Parathyroid adenoma (tissue), 2 donors: Measurements from ENCODE around the gene ARHGAP21.

Experiments
- H2AFZ ChIP-seq: fragments of 300-600 bp; sonication (generic); one replicate; pipeline ENCODE4 v1.7.0; 2017; ENCODE audit warnings: antibody characterized with exemption, mild to moderate bottlenecking
- H3K27ac ChIP-seq: fragments of 300-600 bp; sonication (generic); one replicate; pipeline ENCODE4 v1.7.0; 2017
- H3K27me3 ChIP-seq: fragments of 300-600 bp; sonication (generic); one replicate; pipeline ENCODE4 v1.7.0; 2017; ENCODE audit warnings: low read length; ENCODE audit not compliant: control insufficient read depth, insufficient read depth
- H3K36me3 ChIP-seq: fragments of 300-600 bp; sonication (generic); one replicate; pipeline ENCODE4 v1.7.0; 2017; ENCODE audit warnings: low read length; ENCODE audit not compliant: control insufficient read depth, insufficient read depth
- H3K4me1 ChIP-seq: fragments of 300-600 bp; sonication (generic); one replicate; pipeline ENCODE4 v1.7.0; 2017; ENCODE audit warnings: control low read depth
- H3K4me2 ChIP-seq: fragments of 300-600 bp; sonication (generic); one replicate; pipeline ENCODE4 v1.7.0; 2017; ENCODE audit warnings: low read length
- H3K4me3 ChIP-seq: fragments of 300-600 bp; sonication (generic); one replicate; pipeline ENCODE4 v1.7.0; 2017; ENCODE audit warnings: low read depth, low read length
- H3K79me2 ChIP-seq: fragments of 300-600 bp; sonication (generic); one replicate; pipeline ENCODE4 v1.7.0; 2017; ENCODE audit warnings: control low read depth
- H3K9ac ChIP-seq: fragments of 300-600 bp; sonication (generic); one replicate; pipeline ENCODE4 v1.7.0; 2017; ENCODE audit warnings: mild to moderate bottlenecking
- H3K9me3 ChIP-seq: fragments of 300-600 bp; sonication (generic); one replicate; pipeline ENCODE4 v1.7.0; 2017; ENCODE audit warnings: low read length; ENCODE audit not compliant: control insufficient read depth
- TF ChIP-seq, protein P1 (sequence below): fragments of 300-600 bp; sonication (generic); IDR thresholded peaks from one replicate; pipeline ENCODE4 v1.7.0; 2017; ENCODE audit warnings: antibody characterized with exemption, mild to moderate bottlenecking
- donor health status: primary hyperparathyroidism.

The ARHGAP21 gene

DNA sequence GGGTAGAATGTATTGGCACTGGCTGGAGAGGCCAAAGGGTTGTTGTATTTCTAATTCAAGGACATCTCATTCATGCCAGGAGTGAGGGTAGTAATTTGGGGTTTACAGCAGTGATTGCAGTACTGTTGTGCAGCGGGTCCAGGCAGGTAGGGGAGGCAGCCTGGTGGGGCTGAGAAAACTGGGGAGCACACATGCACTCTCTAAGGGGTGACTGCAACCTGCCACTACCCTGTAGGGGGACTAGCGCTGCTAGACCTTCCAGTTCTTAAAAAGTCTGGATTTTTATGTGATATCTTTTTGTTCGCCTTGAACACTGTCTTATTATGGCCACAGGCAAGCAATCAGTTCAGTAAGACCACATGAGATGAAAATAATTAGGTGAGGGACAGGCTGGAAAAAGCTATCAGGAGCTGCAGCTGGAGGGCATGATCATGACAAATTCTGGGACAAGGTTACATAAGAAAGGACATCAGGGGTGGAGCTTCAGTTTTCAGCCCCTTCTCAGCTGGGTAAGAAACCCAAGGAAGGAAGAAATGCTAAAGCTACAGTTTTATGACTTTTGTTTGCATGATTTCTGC, 149.0 kb downstream of the ARHGAP21 start:
- H3K4me1 ChIP-seq = no peaks in the 10 kb centered on the region
- no peaks in the 10 kb centered on the region for H3K27me3 ChIP-seq
- TF ChIP-seq, protein P1, sequence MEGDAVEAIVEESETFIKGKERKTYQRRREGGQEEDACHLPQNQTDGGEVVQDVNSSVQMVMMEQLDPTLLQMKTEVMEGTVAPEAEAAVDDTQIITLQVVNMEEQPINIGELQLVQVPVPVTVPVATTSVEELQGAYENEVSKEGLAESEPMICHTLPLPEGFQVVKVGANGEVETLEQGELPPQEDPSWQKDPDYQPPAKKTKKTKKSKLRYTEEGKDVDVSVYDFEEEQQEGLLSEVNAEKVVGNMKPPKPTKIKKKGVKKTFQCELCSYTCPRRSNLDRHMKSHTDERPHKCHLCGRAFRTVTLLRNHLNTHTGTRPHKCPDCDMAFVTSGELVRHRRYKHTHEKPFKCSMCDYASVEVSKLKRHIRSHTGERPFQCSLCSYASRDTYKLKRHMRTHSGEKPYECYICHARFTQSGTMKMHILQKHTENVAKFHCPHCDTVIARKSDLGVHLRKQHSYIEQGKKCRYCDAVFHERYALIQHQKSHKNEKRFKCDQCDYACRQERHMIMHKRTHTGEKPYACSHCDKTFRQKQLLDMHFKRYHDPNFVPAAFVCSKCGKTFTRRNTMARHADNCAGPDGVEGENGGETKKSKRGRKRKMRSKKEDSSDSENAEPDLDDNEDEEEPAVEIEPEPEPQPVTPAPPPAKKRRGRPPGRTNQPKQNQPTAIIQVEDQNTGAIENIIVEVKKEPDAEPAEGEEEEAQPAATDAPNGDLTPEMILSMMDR = no peak
- H3K9me3 ChIP-seq = no peaks in the 10 kb centered on the region
- H2AFZ ChIP-seq = no peak overlapping the region
- no peak overlapping the region for H3K27ac ChIP-seq
- no peaks in the 10 kb centered on the region for H3K36me3 ChIP-seq
- no peak overlapping the region for H3K4me3 ChIP-seq
- no peaks in the 10 kb centered on the region for H3K79me2 ChIP-seq
- H3K9ac ChIP-seq = no peak overlapping the region
- H3K4me2 ChIP-seq = no peak overlapping the region

DNA sequence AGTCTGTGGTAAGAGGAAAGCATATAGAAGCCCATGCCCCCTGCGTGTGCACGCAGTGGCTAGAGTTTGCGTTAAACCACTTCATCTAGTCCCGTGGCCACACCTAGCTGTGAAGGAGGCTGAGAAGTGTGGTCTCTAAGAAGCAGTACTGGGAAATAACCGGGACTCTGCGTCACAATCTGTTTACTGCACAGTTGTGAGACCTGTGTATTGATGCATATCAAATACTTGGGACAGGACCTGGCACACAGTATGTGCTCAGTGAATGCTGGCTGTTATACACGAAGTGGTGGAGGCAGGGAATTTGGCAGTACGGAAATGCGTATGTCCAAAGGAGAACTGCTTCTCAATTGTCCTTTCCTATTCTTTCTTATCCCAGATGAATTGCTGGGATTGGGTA, 149.5 kb downstream of the ARHGAP21 start:
- Histone ChIP-seq H2AFZ (no peak overlapping the region), H3K79me2 (no peaks in the 10 kb centered on the region), H3K9ac (no peak overlapping the region), H3K4me3 (no peak overlapping the region), H3K36me3 (no peaks in the 10 kb centered on the region), H3K27ac (no peak overlapping the region), H3K4me1 (no peaks in the 10 kb centered on the region), H3K27me3 (no peaks in the 10 kb centered on the region), H3K9me3 (no peaks in the 10 kb centered on the region), H3K4me2 (no peak overlapping the region)
- TF ChIP-seq, protein P1 = no peak

DNA sequence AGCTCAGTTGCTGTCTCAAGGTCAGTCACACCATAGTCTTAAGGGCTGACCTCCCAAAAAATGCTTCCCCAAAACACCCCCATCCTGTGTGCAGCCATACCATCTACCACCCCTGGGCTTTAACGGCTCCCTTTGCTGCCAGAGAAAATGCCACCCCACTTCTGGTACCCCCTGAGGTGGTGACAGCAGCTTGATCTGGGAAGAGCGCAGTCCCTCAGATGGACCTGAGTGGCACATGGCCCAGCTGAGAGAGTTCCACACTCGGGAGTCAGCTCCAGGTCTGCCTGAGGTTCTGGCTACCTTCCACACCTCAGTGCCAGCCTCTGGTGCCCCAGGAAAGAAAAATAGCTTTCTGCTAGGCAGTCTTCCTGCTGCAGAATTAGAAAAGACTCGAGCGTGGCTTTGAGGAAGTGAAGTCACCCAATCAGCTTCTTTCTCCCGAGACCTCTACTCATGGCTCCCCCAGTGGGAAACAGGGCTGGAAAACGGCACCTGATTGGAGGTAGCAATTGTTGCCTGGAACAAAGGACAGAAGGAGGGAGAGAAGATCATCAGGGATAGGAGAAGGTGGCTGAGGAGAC, 151.7 kb downstream of the ARHGAP21 start:
- Histone ChIP-seq H3K36me3 (no peaks in the 10 kb centered on the region), H3K4me1 (no peaks in the 10 kb centered on the region), H3K9me3 (no peaks in the 10 kb centered on the region), H3K27ac (no peak overlapping the region), H3K79me2 (no peaks in the 10 kb centered on the region), H3K27me3 (no peaks in the 10 kb centered on the region), H2AFZ (no peak overlapping the region), H3K4me2 (no peak overlapping the region), H3K4me3 (no peak overlapping the region), H3K9ac (no peak overlapping the region)
- TF ChIP-seq, protein P1 = no peak

DNA sequence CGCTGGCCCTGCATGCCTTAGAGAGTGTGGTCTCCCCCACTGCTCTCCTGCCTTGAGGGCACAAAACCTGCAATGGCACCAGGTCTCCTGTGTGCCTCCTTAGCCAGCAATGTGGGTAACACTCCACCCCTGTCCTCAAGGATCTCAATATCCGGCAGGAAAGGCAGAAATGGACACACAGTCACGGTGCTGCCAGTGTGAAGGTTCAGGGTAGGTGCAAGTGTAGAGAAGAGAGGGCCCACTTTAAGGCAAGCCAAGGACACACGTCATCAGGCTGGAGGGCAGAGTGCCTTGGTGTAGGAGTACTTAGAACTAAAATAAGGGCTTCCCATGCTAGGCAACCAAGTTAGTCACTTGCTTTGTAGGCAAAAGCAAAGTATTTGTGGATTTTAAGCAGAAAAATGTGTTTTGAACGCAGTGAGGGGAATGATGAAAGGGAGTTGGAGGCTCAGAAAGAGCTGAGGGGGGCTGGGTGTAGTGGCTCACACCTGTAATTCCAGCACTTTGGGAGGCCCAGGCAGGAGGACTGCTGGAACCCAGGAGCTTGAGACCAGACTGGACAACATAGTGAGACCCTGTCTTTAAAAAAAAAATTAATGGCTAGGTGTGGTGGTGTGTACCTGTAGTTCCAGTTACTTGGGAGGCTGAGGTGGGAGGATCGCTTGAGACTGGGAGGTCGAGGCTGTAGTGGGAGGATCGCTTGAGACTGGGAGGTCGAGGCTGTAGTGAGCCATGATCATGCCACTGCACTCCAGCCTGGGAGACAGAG, 152.8 kb downstream of the ARHGAP21 start:
- H3K27me3 ChIP-seq = no peaks in the 10 kb centered on the region
- H3K9me3 ChIP-seq = no peaks in the 10 kb centered on the region
- no peaks in the 10 kb centered on the region for H3K79me2 ChIP-seq
- H3K9ac ChIP-seq = no peak overlapping the region
- TF ChIP-seq, protein P1 = no peak
- H3K36me3 ChIP-seq = no peaks in the 10 kb centered on the region
- no peak overlapping the region for H2AFZ ChIP-seq
- H3K4me3 ChIP-seq = no peak overlapping the region
- no peak overlapping the region for H3K4me2 ChIP-seq
- H3K4me1 ChIP-seq = no peaks in the 10 kb centered on the region
- no peak overlapping the region for H3K27ac ChIP-seq
